Measurements from ENCODE around the gene IGLL5.

The IGLL5 gene

GRCh38 chr22:22925146-22925804 lies 37.7 kb downstream of the IGLL5 start:
- no peak overlapping the region for H3K4me3 ChIP-seq (ENCODE audit: low read length)
- peaks cover 48% of the 10 kb centered on the region for H3K4me1 ChIP-seq (ENCODE audit: low read length)
- TF ChIP-seq EZH2phosphoT487 (IDR thresholded peaks at IDR 0.05; ENCODE audit: low read depth) (no peak), CTCF (IDR thresholded peaks at IDR 0.05; ENCODE audit: low read depth, low read length) (no peak)
- H4K20me1 ChIP-seq (ENCODE audit: insufficient read depth, low read length) = no peaks in the 10 kb centered on the region
- H3K4me2 ChIP-seq (ENCODE audit: low read length) = no peak overlapping the region
- H3K36me3 ChIP-seq (replicated peaks; ENCODE audit: low read depth, low read length) = peaks cover 5% of the 10 kb centered on the region
- peak overlapping the region; percentile 40 for H3K27ac ChIP-seq (ENCODE audit: low read length)
- H3K9me3 ChIP-seq (ENCODE audit: insufficient read depth, low read length) = no peaks in the 10 kb centered on the region
- H3K27me3 ChIP-seq (ENCODE audit: low read depth, low read length) = no peaks in the 10 kb centered on the region
- no peak overlapping the region for H3K9ac ChIP-seq (ENCODE audit: low read length)
- H2AFZ ChIP-seq (ENCODE audit: low read depth, low read length) = no peak overlapping the region
- peaks cover 79% of the 10 kb centered on the region for H3K79me2 ChIP-seq (ENCODE audit: low read length)

GRCh38 chr22:22925805-22926369 lies 38.3 kb downstream of the IGLL5 start:
- Histone ChIP-seq H3K9ac (ENCODE audit: low read length) (no peak overlapping the region), H3K79me2 (ENCODE audit: low read length) (peaks cover 83% of the 10 kb centered on the region), H3K27me3 (ENCODE audit: low read depth, low read length) (no peaks in the 10 kb centered on the region), H3K9me3 (ENCODE audit: insufficient read depth, low read length) (no peaks in the 10 kb centered on the region), H4K20me1 (ENCODE audit: insufficient read depth, low read length) (no peaks in the 10 kb centered on the region), H3K4me2 (ENCODE audit: low read length) (no peak overlapping the region), H3K27ac (ENCODE audit: low read length) (peak overlapping the region; percentile 40), H3K36me3 (replicated peaks; ENCODE audit: low read depth, low read length) (peaks cover 3% of the 10 kb centered on the region), H3K4me1 (ENCODE audit: low read length) (peaks cover 55% of the 10 kb centered on the region), H3K4me3 (ENCODE audit: low read length) (no peak overlapping the region), H2AFZ (ENCODE audit: low read depth, low read length) (no peak overlapping the region)
- no peak for TF ChIP-seq EZH2phosphoT487 (IDR thresholded peaks at IDR 0.05; ENCODE audit: low read depth)
- no peak for TF ChIP-seq CTCF (IDR thresholded peaks at IDR 0.05; ENCODE audit: low read depth, low read length)

- no peak overlapping the region for H2AFZ ChIP-seq (ENCODE audit: low read depth, low read length)
- H3K79me2 ChIP-seq (ENCODE audit: low read length) = peaks cover 84% of the 10 kb centered on the region
- no peaks in the 10 kb centered on the region for H3K9me3 ChIP-seq (ENCODE audit: insufficient read depth, low read length)
- peak overlapping the region; percentile 25; the same call in 1 of the 2 replicates for H3K9ac ChIP-seq (ENCODE audit: low read length)
- H3K4me1 ChIP-seq (ENCODE audit: low read length) = peaks cover 62% of the 10 kb centered on the region
- H4K20me1 ChIP-seq (ENCODE audit: insufficient read depth, low read length) = no peaks in the 10 kb centered on the region
- no peak for TF ChIP-seq EZH2phosphoT487 (IDR thresholded peaks at IDR 0.05; ENCODE audit: low read depth)
- TF ChIP-seq CTCF (IDR thresholded peaks at IDR 0.05; ENCODE audit: low read depth, low read length) = no peak
- H3K27me3 ChIP-seq (ENCODE audit: low read depth, low read length) = no peaks in the 10 kb centered on the region
- peak overlapping the region; percentile 40 for H3K27ac ChIP-seq (ENCODE audit: low read length)
- no peak overlapping the region for H3K4me2 ChIP-seq (ENCODE audit: low read length)
- no peak overlapping the region for H3K4me3 ChIP-seq (ENCODE audit: low read length)
- H3K36me3 ChIP-seq (replicated peaks; ENCODE audit: low read depth, low read length) = peaks cover 3% of the 10 kb centered on the region
These were observed 39.0 kb downstream of the IGLL5 start for GRCh38 chr22:22926370-22927195.
